Measurements from ENCODE around the gene COMP.

The COMP gene

GRCh38 chr19:18782559-18783225 lies 8.4 kb downstream of the COMP start:
- no peak for DNase-seq

GRCh38 chr19:18781885-18782527 lies 9.1 kb downstream of the COMP start:
- no peak for DNase-seq

- DNase-seq: no peak
Observed at GRCh38 chr19:18781047-18781600, 10.0 kb downstream of the COMP start.

GRCh38 chr19:18780631-18781030 lies 10.5 kb downstream of the COMP start:
- no peak for DNase-seq

- DNase-seq: no peak
Observed at GRCh38 chr19:18780081-18780480, 11.0 kb downstream of the COMP start.

- no peak for DNase-seq
Observed at GRCh38 chr19:18778826-18779495, 12.1 kb downstream of the COMP start.

- no peak for DNase-seq
Observed at GRCh38 chr19:18778076-18778389, 13.1 kb downstream of the COMP start.

- no peak for DNase-seq
Observed at GRCh38 chr19:18777301-18778075, 13.6 kb downstream of the COMP start.

- DNase-seq: no peak
Observed at GRCh38 chr19:18776736-18777135, 14.4 kb downstream of the COMP start.

- no peak for DNase-seq
Observed at GRCh38 chr19:18776288-18776594, 14.9 kb downstream of the COMP start.

GRCh38 chr19:18775586-18776287 lies 15.4 kb downstream of the COMP start:
- DNase-seq: no peak

- no peak for DNase-seq
Observed at GRCh38 chr19:18774782-18775444, 16.2 kb downstream of the COMP start.

- DNase-seq: no peak
Observed at GRCh38 chr19:18774107-18774506, 17.0 kb downstream of the COMP start.

GRCh38 chr19:18773682-18774081 lies 17.4 kb downstream of the COMP start:
- no peak for DNase-seq

- DNase-seq: no peak
Observed at GRCh38 chr19:18772620-18773587, 18.2 kb downstream of the COMP start.

GRCh38 chr19:18771328-18772242 lies 19.5 kb downstream of the COMP start:
- no peak for DNase-seq

GRCh38 chr19:18770663-18771327 lies 20.3 kb downstream of the COMP start:
- DNase-seq: no peak

GRCh38 chr19:18769989-18770528 lies 21.0 kb downstream of the COMP start:
- no peak for DNase-seq
